MM.1S (cell line): Measurements from ENCODE around the gene NCK1.

ENCODE experiments used
- EZH2phosphoT487 ChIP-seq: fragments of 300-600 bp; sonication (generic); IDR thresholded peaks from 2 replicates; pipeline ENCODE4 v1.6.1; 2018; ENCODE audit warnings: antibody characterized with exemption, low read length
- TF ChIP-seq, protein P1 (sequence below): fragments of 300-600 bp; sonication (generic); IDR thresholded peaks from 2 replicates; pipeline ENCODE4 v1.5.1; 2016; ENCODE audit warnings: antibody characterized with exemption, low read length, mixed read lengths

DNA sequence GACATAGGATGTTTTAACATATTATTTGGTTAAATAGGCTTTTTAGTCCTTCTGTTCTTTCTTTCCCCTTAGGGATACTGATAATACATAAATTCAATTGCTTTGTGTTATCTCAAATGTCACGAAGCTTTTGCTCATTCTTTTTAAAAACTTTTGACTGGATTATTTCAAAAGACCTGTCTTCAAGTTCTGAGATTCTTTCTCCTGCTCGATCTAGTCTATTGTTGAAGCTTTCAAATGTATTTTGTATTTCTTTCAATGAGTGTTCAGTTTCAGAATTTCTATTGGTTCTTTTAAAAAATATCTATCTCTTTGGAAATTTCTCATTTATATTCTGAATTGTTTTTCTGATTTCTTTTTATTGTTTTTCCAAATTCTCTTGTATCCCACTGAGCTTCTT, 112.7 kb downstream of the NCK1 start:
- no peak for TF ChIP-seq EZH2phosphoT487
- TF ChIP-seq, protein P1, sequence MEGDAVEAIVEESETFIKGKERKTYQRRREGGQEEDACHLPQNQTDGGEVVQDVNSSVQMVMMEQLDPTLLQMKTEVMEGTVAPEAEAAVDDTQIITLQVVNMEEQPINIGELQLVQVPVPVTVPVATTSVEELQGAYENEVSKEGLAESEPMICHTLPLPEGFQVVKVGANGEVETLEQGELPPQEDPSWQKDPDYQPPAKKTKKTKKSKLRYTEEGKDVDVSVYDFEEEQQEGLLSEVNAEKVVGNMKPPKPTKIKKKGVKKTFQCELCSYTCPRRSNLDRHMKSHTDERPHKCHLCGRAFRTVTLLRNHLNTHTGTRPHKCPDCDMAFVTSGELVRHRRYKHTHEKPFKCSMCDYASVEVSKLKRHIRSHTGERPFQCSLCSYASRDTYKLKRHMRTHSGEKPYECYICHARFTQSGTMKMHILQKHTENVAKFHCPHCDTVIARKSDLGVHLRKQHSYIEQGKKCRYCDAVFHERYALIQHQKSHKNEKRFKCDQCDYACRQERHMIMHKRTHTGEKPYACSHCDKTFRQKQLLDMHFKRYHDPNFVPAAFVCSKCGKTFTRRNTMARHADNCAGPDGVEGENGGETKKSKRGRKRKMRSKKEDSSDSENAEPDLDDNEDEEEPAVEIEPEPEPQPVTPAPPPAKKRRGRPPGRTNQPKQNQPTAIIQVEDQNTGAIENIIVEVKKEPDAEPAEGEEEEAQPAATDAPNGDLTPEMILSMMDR: no peak
